ENCODE data around the gene NOC3L. TPM values are rescaled to one million over a fixed set of nuclear protein-coding genes. Genes with fewer than 3 reads are reported as not detected.

The NOC3L gene
- polyA plus RNA-seq, 3 donors, result 2.4 to 3.0 (median 2.7) TPM

DNA sequence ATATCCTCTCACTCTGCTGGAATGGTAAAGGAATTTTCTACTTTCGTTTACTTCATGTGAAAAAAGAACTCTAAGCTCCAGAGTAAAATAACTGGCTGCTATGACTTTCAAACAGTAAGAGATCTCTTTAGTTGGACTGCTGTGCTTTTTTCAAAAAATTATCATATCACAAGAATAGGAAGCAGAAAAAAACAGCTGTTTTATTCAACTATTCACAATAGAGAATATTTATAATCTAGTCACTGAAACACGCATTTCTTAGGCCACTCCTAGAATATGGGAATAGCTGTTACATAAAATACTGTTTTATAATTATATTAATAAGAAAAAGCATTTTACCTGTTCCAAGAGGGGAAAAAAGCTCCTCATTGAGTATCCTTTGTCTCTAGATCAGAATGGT, 29.7 kb downstream of the NOC3L start:
- H3K27me3 ChIP-seq (ENCODE audit: control insufficient read depth in 2 of 2, insufficient read depth in 2 of 2, low read length in 2 of 2), result no peaks in the 10 kb centered on the region
- Mint-ChIP-seq H3K36me3 (peaks cover 55 to 72% of the 10 kb centered on the region in 2 donors), H3K4me3 (no peak overlapping the region), H3K27me3 (ENCODE audit: low read depth in 3 of 3) (peaks cover 0 to 1% (median 0%) of the 10 kb centered on the region in 3 donors), H3K27ac (no peak overlapping the region), H3K4me1 (no peaks in the 10 kb centered on the region), H3K9me3 (no peaks in the 10 kb centered on the region)
- no peak overlapping the region for H3K9ac ChIP-seq (ENCODE audit: insufficient read depth, low read length, poor library complexity, severe bottlenecking)
- no peak overlapping the region for H2AFZ ChIP-seq (ENCODE audit: insufficient read depth, low read depth, low read length, poor library complexity, severe bottlenecking)
- no peak for TF ChIP-seq CTCF (IDR thresholded peaks at IDR 0.05)
- H4K20me1 ChIP-seq (ENCODE audit: insufficient read depth, low read length), result no peaks in the 10 kb centered on the region
- H3K27ac ChIP-seq (ENCODE audit: low read depth in 1 of 2, low read length in 2 of 2), result no peak overlapping the region
- no peak overlapping the region for H3K4me3 ChIP-seq (replicated peaks in 1 of 3; ENCODE audit: low read depth in 2 of 3, low read length in 3 of 3)
- no CpG with 5 or more reads among the region's 2 CpGs for WGBS (ENCODE audit: insufficient coverage)
- no peaks in the 10 kb centered on the region for H3K9me3 ChIP-seq (replicated peaks in 1 of 2; ENCODE audit: control insufficient read depth in 1 of 2, insufficient read depth in 1 of 2, low read length in 2 of 2)
- no peak overlapping the region for H3K4me2 ChIP-seq (replicated peaks; ENCODE audit: extremely low read depth, low read length, poor library complexity, severe bottlenecking)
- no peaks in the 10 kb centered on the region for H3K4me1 ChIP-seq (ENCODE audit: control insufficient read depth in 1 of 2, insufficient read depth in 2 of 2, low read length in 2 of 2)
- no peak for DNase-seq
- peaks cover 66 to 86% of the 10 kb centered on the region in 2 donors for H3K36me3 ChIP-seq (replicated peaks in 1 of 2; ENCODE audit: control insufficient read depth in 1 of 2, insufficient read depth in 2 of 2, low read length in 2 of 2)
- no peaks in the 10 kb centered on the region for H3K79me2 ChIP-seq (ENCODE audit: insufficient read depth, low read length)
- intact Hi-C loops (cut with micrococcal nuclease), result no loop called here

GRCh38 chr10:94328613-94329012, 34.1 kb downstream of the NOC3L start:
- no CpG with 5 or more reads among the region's 3 CpGs for WGBS (ENCODE audit: insufficient coverage)
- Histone ChIP-seq H3K27me3 (ENCODE audit: control insufficient read depth in 2 of 2, insufficient read depth in 2 of 2, low read length in 2 of 2) (no peaks in the 10 kb centered on the region), H3K79me2 (ENCODE audit: insufficient read depth, low read length) (no peaks in the 10 kb centered on the region), H3K4me2 (replicated peaks; ENCODE audit: extremely low read depth, low read length, poor library complexity, severe bottlenecking) (no peak overlapping the region), H3K9me3 (replicated peaks in 1 of 2; ENCODE audit: control insufficient read depth in 1 of 2, insufficient read depth in 1 of 2, low read length in 2 of 2) (no peaks in the 10 kb centered on the region), H2AFZ (ENCODE audit: insufficient read depth, low read depth, low read length, poor library complexity, severe bottlenecking) (no peak overlapping the region), H3K27ac (ENCODE audit: low read depth in 1 of 2, low read length in 2 of 2) (no peak overlapping the region), H3K36me3 (replicated peaks in 1 of 2; ENCODE audit: control insufficient read depth in 1 of 2, insufficient read depth in 2 of 2, low read length in 2 of 2) (peaks cover 23 to 71% of the 10 kb centered on the region in 2 donors), H3K4me3 (replicated peaks in 1 of 3; ENCODE audit: low read depth in 2 of 3, low read length in 3 of 3) (no peak overlapping the region), H3K9ac (ENCODE audit: insufficient read depth, low read length, poor library complexity, severe bottlenecking) (no peak overlapping the region), H3K4me1 (ENCODE audit: control insufficient read depth in 1 of 2, insufficient read depth in 2 of 2, low read length in 2 of 2) (no peaks in the 10 kb centered on the region), H4K20me1 (ENCODE audit: insufficient read depth, low read length) (no peaks in the 10 kb centered on the region)
- no peaks in the 10 kb centered on the region for H3K4me1 Mint-ChIP-seq
- H3K36me3 Mint-ChIP-seq, result peaks cover 40 to 50% of the 10 kb centered on the region in 2 donors
- intact Hi-C loops (cut with micrococcal nuclease), result no loop called here
- no peak for TF ChIP-seq CTCF (IDR thresholded peaks at IDR 0.05)
- no peak for DNase-seq
- peaks cover 0 to 1% (median 0%) of the 10 kb centered on the region in 3 donors for H3K27me3 Mint-ChIP-seq (ENCODE audit: low read depth in 3 of 3)
- no peak overlapping the region for H3K27ac Mint-ChIP-seq
- no peaks in the 10 kb centered on the region for H3K9me3 Mint-ChIP-seq
- H3K4me3 Mint-ChIP-seq, result no peak overlapping the region

All from CD14-positive monocyte (primary cell).